GM19438 (cell line): ENCODE results near the gene YY1.

ENCODE experiments used
- ATAC-seq: cut with Tn5 transposase; IDR thresholded peaks from one replicate; pipeline ENCODE4 v1.9.1; 2021; ENCODE audit warnings: low read depth; ENCODE audit not compliant: unreplicated experiment

YY1 gene

GRCh38 chr14:100329233-100330006 lies 90.5 kb downstream of the YY1 start:
- no peak for ATAC-seq

GRCh38 chr14:100330007-100330344 lies 91.0 kb downstream of the YY1 start:
- no peak for ATAC-seq

GRCh38 chr14:100330388-100330931 lies 91.5 kb downstream of the YY1 start:
- no peak for ATAC-seq

GRCh38 chr14:100332071-100332639 lies 93.2 kb downstream of the YY1 start:
- no peak for ATAC-seq
